ENCODE measurements around the gene DENND4A.

- TF ChIP-seq EP300 (IDR thresholded peaks at IDR 0.05) (peak; percentile 73 to 82; a peak in 3 of 5 replicates), SREBF2 (IDR thresholded peaks at IDR 0.05) (no peak), CTCF (IDR thresholded peaks at IDR 0.05) (peak; percentile 26; the same call in 2 of the 3 replicates), MAZ (IDR thresholded peaks at IDR 0.05; ENCODE audit: borderline replicate concordance, low read depth, low read length) (no peak), JUNB (IDR thresholded peaks at IDR 0.05) (peak; percentile 98), RNF2 (IDR thresholded peaks at IDR 0.05; ENCODE audit: borderline replicate concordance, low read depth) (no peak), POLR2A (IDR thresholded peaks at IDR 0.05; ENCODE audit: low read length) (no peak), USF2 (IDR thresholded peaks at IDR 0.05) (0 out of 2 replicates have a peak, but pooled peaks have one; percentile 31)
These were observed 40.7 kb upstream of the DENND4A start for GRCh38 chr15:65832549-65833364.
